Measurements from ENCODE around the gene MAP3K21.

MAP3K21 gene

GRCh38 chr1:233326811-233327650, 493 bp upstream of the MAP3K21 start:
- peak; percentile 92 to 94 for DNase-seq

DNA sequence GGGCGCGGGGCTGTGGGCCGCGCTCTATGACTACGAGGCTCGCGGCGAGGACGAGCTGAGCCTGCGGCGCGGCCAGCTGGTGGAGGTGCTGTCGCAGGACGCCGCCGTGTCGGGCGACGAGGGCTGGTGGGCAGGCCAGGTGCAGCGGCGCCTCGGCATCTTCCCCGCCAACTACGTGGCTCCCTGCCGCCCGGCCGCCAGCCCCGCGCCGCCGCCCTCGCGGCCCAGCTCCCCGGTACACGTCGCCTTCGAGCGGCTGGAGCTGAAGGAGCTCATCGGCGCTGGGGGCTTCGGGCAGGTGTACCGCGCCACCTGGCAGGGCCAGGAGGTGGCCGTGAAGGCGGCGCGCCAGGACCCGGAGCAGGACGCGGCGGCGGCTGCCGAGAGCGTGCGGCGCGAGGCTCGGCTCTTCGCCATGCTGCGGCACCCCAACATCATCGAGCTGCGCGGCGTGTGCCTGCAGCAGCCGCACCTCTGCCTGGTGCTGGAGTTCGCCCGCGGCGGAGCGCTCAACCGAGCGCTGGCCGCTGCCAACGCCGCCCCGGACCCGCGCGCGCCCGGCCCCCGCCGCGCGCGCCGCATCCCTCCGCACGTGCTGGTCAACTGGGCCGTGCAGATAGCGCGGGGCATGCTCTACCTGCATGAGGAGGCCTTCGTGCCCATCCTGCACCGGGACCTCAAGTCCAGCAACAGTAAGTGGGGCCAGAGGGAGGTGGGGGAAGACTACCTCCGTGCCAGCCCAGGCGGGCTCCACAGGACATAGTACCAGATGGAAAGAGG, 808 bp downstream of the MAP3K21 start:
- DNase-seq, result peak; percentile 13 to 23

- no peak for DNase-seq
Observed at GRCh38 chr1:233331676-233332519, 4.4 kb downstream of the MAP3K21 start.

DNA sequence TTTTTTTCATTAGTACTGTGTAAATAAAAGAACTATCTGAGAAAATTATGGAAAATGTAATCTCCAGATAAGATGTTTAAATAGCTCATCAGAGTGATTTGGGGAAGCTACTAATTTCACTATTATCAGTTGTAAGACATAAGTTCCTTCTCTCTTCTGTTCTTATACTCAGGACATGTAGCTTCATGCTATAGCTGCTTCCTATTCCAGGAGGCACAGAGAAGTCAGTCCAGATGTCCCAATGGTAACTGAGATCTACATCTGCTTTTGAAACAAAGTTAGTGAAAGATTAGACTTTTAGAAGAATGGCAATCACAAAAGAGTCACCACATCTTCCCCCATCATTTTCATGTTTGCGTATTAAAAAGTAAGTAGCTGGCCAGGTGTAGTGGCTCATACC, 5.6 kb downstream of the MAP3K21 start:
- no peak for DNase-seq

DNA sequence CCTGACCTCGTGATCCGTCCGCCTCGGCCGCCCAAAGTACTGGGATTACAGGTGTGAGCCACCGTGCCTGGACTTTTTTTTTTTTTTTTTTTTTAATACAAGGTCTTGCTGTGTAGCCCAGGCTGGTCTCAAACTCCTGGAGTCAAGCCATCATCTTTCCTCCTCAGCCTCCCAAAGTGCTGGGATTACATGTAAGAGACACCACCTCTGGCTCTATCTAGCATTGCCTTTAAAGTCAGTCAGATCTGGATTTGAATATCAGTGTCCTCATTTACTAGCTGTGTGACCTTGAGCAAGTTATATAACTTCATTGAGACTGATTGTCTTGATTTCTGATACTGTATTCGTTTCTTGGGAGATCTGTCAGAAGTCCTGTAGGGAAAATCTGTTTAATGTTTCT, 6.6 kb downstream of the MAP3K21 start:
- no peak for DNase-seq

- DNase-seq, result no peak
Observed at GRCh38 chr1:233336554-233337456, 9.3 kb downstream of the MAP3K21 start.

- DNase-seq, result no peak
Observed at GRCh38 chr1:233337505-233337904, 10.0 kb downstream of the MAP3K21 start.

DNA sequence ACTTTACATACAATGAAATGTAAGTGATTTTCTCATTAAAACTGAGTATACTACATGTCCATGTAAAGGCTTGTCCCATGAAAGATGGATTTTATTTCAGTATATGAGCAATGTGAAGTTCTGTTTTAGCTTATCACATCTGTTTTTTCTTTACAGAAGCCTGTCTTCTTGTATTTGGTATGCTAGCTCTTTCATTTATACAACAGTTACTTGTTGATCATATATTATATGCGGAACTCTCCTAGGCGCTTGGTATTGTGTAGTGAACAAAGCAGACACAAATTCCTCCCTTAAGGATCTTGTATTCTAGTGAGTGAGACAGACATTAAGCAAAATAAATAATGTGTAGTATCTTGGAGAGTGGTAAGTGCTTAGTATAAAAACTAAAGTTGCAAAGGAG, 10.6 kb downstream of the MAP3K21 start:
- no peak for DNase-seq

DNA sequence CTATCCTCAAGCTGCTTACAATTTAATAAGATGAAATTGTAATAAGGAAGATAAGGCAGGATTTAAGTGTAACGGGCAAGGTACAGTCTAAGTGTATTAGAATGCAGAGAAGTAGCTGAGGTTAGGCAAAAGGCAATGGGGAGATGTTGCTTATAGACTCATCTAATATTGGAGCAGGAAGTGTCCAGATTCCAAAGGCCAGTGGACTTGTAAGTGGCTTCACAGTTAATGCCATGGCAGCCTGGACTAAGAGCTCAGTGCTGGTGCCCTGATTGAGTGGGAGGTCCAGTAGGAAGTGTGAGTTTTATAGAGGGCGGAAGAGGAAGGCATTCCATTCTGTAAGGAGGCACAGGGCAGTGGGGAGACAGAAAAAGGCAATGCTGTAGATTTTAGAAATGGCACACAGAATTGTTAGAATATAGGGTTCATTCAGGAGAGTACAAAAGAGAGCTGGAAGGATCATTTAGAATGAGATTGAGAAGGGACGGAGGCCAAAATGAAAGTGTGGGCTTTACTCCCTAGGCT, 12.6 kb downstream of the MAP3K21 start:
- no peak for DNase-seq

DNA sequence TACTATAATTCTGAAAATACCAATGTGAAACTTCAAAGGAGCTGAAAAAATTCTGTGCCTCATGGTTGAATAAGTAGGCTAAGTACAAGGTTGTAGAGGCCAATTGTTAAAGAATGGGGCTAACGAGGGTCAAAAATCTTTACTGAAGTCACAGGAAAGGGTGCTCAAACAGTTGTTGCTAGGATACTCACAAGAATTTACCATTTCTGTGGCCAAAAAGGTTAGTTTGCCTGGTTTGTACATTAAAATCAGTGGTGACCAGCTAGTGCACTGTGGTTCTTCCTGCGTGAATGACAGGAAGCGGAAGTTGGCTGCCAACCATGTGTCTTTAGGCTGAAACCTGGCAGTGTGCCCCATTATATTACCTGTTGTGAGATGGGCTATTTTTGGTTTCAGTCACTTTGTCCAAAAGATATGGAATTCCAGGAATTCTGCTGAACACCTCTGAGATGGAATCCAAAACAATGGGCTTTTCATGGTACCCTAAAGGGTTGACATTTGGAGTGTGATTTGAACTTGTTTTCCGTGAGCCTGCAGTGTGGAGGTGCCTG, 13.5 kb downstream of the MAP3K21 start:
- DNase-seq, result no peak

DNA sequence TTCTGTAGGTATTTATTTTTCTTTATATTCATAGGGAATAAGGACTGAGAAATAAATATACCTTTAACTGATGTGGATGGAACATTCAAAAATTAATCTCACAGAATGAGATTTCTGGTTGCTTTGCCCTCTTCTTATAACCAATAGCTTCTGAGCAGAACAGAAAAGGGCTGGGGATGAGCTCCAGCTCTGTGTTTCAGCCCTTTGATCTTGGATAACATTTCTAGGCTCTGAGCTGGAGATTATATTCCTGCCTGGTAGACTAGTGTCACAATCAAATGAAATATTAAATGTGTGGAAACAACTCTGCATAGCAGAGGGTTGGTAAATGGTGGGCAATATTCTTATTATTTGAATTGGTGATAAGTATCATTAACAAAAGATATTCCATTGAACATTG, 14.6 kb downstream of the MAP3K21 start:
- no peak for DNase-seq

- no peak for DNase-seq
Observed at GRCh38 chr1:233343262-233343661, 15.7 kb downstream of the MAP3K21 start.

GRCh38 chr1:233347338-233347737, 19.8 kb downstream of the MAP3K21 start:
- no peak for DNase-seq

GRCh38 chr1:233349137-233349536, 21.6 kb downstream of the MAP3K21 start:
- DNase-seq, result no peak

DNA sequence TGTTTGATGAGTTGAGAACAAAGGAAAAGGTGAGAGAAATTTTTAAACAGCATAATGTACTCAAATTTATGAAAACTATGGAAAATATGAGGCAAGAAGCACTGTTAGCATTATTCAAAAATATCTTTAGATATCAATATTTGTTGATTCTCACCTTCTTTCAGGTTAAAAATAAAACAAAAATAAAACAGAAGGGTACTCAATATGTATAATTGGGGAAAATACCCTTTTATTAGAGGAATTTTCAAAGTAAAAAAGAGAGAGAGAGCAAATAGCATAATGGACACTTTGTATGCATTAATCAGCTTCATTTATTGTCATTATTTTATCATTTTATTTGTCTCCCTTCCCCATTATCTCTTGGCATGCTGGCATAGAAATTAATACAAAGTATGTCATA, 27.5 kb downstream of the MAP3K21 start:
- DNase-seq, result no peak

GRCh38 chr1:233355841-233356704, 28.5 kb downstream of the MAP3K21 start:
- DNase-seq, result no peak

DNA sequence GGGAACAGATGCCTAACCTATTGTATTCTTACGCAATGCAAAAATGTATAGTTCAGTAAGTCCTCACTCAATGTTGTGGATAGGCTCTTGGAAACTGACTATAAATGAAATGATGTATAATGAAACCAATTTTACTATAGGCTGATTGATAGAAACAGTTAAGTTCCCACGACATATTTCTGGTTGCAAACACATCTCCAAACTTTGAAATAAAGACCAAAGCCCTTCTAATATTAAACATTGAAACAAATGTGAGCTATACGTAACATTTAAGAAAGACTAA, 29.1 kb downstream of the MAP3K21 start:
- DNase-seq, result no peak

- no peak for DNase-seq
Observed at GRCh38 chr1:233357595-233358397, 30.3 kb downstream of the MAP3K21 start.

DNA sequence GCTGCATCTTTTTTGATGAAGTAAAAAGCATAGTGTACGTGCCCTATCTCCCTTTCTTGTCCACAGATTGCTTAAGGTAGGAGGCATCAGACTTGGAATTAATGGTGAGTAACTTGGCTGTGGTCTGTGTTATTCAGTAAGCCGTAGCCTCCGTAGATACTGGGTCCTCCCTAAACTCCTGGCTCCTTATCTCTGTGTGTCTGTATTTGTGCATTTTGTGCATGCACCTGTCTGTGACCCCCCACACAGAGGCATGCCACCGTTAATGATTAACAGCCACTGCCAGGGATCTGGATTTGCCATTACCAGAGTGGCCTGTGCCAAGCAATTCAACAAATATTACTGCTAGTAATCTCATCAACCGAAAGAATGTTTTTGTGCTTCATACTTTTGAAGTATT, 31.9 kb downstream of the MAP3K21 start:
- no peak for DNase-seq

- DNase-seq, result no peak
Observed at GRCh38 chr1:233359905-233360304, 32.4 kb downstream of the MAP3K21 start.

All from CD4-positive, alpha-beta T cell treated with Interleukin-1 beta for 1 hour (primary cell).